CD14-positive monocyte (primary cell): ENCODE measurements around the gene RTP5. TPM values are rescaled to one million over a fixed set of nuclear protein-coding genes. Genes with fewer than 3 reads are reported as not detected.

Experiments used
- DNase-seq, 3 donors: peaks; one replicate each; pipeline ENCODE4 v3.0.0-alpha.2; 2011 to 2022
- H2AFZ ChIP-seq: 2 replicates; pipeline ENCODE4 v1.6.0; 2012; ENCODE audit warnings: mild to moderate bottlenecking, low read depth, low read length, inconsistent platforms; ENCODE audit not compliant: insufficient read depth, poor library complexity, severe bottlenecking
- H3K27ac ChIP-seq, 2 donors: 1 replicate in 1 of 2; 2 replicates in 1 of 2; pipeline ENCODE4 v1.5.1; 2012 to 2013; ENCODE audit warnings: low read length in 2 of 2, control low read depth in 1 of 2, inconsistent platforms in 1 of 2, low read depth in 1 of 2, mild to moderate bottlenecking in 1 of 2
- H3K27me3 ChIP-seq, 2 donors: one replicate each; pipeline versions ENCODE4 v1.6.0 to v1.6.1; 2011 to 2013; ENCODE audit warnings: low read length in 2 of 2; ENCODE audit not compliant: control insufficient read depth in 2 of 2, insufficient read depth in 2 of 2
- H3K36me3 ChIP-seq, 2 donors: replicated peaks in 1 of 2; 1 replicate in 1 of 2; 2 replicates in 1 of 2; pipeline versions ENCODE4 v1.5.1 to v1.6.1; 2012 to 2013; ENCODE audit warnings: low read length in 2 of 2, control low read depth in 1 of 2, inconsistent platforms in 1 of 2, mild to moderate bottlenecking in 1 of 2; ENCODE audit not compliant: insufficient read depth in 2 of 2, control insufficient read depth in 1 of 2
- H3K4me1 ChIP-seq, 2 donors: 1 replicate in 1 of 2; 2 replicates in 1 of 2; pipeline versions ENCODE4 v1.5.1 to v1.6.1; 2012 to 2013; ENCODE audit warnings: low read length in 2 of 2, control low read depth in 1 of 2, inconsistent platforms in 1 of 2, mild to moderate bottlenecking in 1 of 2, moderate library complexity in 1 of 2; ENCODE audit not compliant: insufficient read depth in 2 of 2, control insufficient read depth in 1 of 2
- H3K4me2 ChIP-seq: replicated peaks from 2 replicates; pipeline ENCODE3; 2012; ENCODE audit warnings: low read length, moderate library complexity, mild to moderate bottlenecking; ENCODE audit not compliant: poor library complexity, severe bottlenecking; ENCODE audit errors: extremely low read depth
- H3K4me3 ChIP-seq, 3 experiments: fragments of 200-600 bp in 1 of 3; sonication (generic) in 1 of 3; replicated peaks in 1 of 3; 1 replicate in 2 of 3; 2 replicates in 1 of 3; pipeline ENCODE4 v1.5.1; 2011 to 2013; ENCODE audit warnings: low read length in 3 of 3, mild to moderate bottlenecking in 3 of 3, control low read depth in 2 of 3, low read depth in 2 of 3, inconsistent platforms in 1 of 3, moderate library complexity in 1 of 3
- H3K79me2 ChIP-seq: 2 replicates; pipeline ENCODE4 v1.6.0; 2012; ENCODE audit warnings: mild to moderate bottlenecking, control low read depth, inconsistent platforms, low read length, moderate library complexity; ENCODE audit not compliant: insufficient read depth
- H3K9ac ChIP-seq: 2 replicates; pipeline ENCODE4 v1.6.0; 2017; ENCODE audit warnings: low read length, mild to moderate bottlenecking; ENCODE audit not compliant: insufficient read depth, poor library complexity, severe bottlenecking
- H3K9me3 ChIP-seq, 2 donors: replicated peaks in 1 of 2; 1 replicate in 1 of 2; 2 replicates in 1 of 2; pipeline versions ENCODE4 v1.5.1 to v1.6.1; 2012 to 2013; ENCODE audit warnings: low read length in 2 of 2, control low read depth in 1 of 2; ENCODE audit not compliant: control insufficient read depth in 1 of 2, insufficient read depth in 1 of 2
- H4K20me1 ChIP-seq: 2 replicates; pipeline ENCODE4 v1.6.0; 2012; ENCODE audit warnings: mild to moderate bottlenecking, low read length, control low read depth, moderate library complexity; ENCODE audit not compliant: insufficient read depth
- H3K27ac Mint-ChIP-seq, 7 donors: one replicate each; pipeline ENCODE4 v1.8.0; 2020; ENCODE audit warnings: mild to moderate bottlenecking in 7 of 7, mixed read lengths in 7 of 7, moderate library complexity in 6 of 7, inconsistent platforms in 2 of 7
- H3K27me3 Mint-ChIP-seq, 3 donors: one replicate each; pipeline ENCODE4 v1.8.0; 2021 to 2022; ENCODE audit warnings: low read depth in 3 of 3, mild to moderate bottlenecking in 3 of 3, mixed read lengths in 3 of 3, moderate library complexity in 3 of 3, inconsistent platforms in 1 of 3
- H3K36me3 Mint-ChIP-seq, 2 donors: one replicate each; pipeline ENCODE4 v1.8.0; 2020; ENCODE audit warnings: mixed read lengths in 2 of 2, inconsistent platforms in 1 of 2, mild to moderate bottlenecking in 1 of 2
- H3K4me1 Mint-ChIP-seq: one replicate; pipeline ENCODE4 v1.8.0; 2020; ENCODE audit warnings: mild to moderate bottlenecking, mixed read lengths
- H3K4me3 Mint-ChIP-seq, 2 donors: one replicate each; pipeline ENCODE4 v1.8.0; 2020; ENCODE audit warnings: mild to moderate bottlenecking in 2 of 2, mixed read lengths in 2 of 2, moderate library complexity in 1 of 2
- H3K9me3 Mint-ChIP-seq, 7 donors: one replicate each; pipeline ENCODE4 v1.8.0; 2020 to 2022; ENCODE audit warnings: mixed read lengths in 7 of 7, mild to moderate bottlenecking in 6 of 7, moderate library complexity in 6 of 7, inconsistent platforms in 2 of 7
- CTCF ChIP-seq: fragments of 200-600 bp; IDR thresholded peaks from one replicate; pipeline ENCODE4 v1.8.0; 2022; ENCODE audit warnings: antibody characterized with exemption, mild to moderate bottlenecking
- WGBS: methylation state at CpG from one replicate; pipeline ENCODE4 v1.1.5; 2013; ENCODE audit warnings: missing lambda C conversion rate; ENCODE audit not compliant: insufficient coverage; 5-methylcytosine and 5-hydroxymethylcytosine counted together
- intact Hi-C, 2 donors: fragments of 100-400 bp; cut with micrococcal nuclease; formaldehyde crosslinking; loops; one replicate each; pipeline versions ENCODE4 v1.15.0 to v1.15.1; 2023
- polyA plus RNA-seq, 3 donors: library from polyadenylated mRNA; depleted of rRNA in 1 of 3; unstranded in 2 of 3; stranded (reverse) in 1 of 3; fragments of 300-500 nt in 2 of 3; fragments of >200 nt in 1 of 3; fragmentation: Illumina TruSeq in 2 of 3; gene quantifications; 1 replicate in 2 of 3; 2 replicates in 1 of 3; pipeline ENCODE4 v1.2.3, GENCODE V29; 2012 to 2021

The RTP5 gene
- polyA plus RNA-seq, 3 donors: 0.03 TPM; not detected in 2

GRCh38 chr2:241886840-241887447 is 17.4 kb downstream of the RTP5 start:
- Histone ChIP-seq H3K79me2 (no peaks in the 10 kb centered on the region), H3K4me2 (no peak overlapping the region), H3K27me3 (no peaks in the 10 kb centered on the region), H3K4me3 (no peak overlapping the region), H3K4me1 (peaks cover 6% of the 10 kb centered on the region in 2 donors), H3K27ac (no peak overlapping the region), H2AFZ (no peak overlapping the region), H3K9ac (no peak overlapping the region), H3K36me3 (no peaks in the 10 kb centered on the region), H3K9me3 (peaks cover 0 to 9% of the 10 kb centered on the region in 2 donors), H4K20me1 (no peaks in the 10 kb centered on the region)
- intact Hi-C loops: loop anchor here in 1 of 2 donors (10.0 kb wide), 1 partner anchor 152 kb away; the partner anchor contains the start of gene D2HGDH
- peaks cover 2 to 9% (median 5%) of the 10 kb centered on the region in 7 donors for H3K9me3 Mint-ChIP-seq
- H3K4me1 Mint-ChIP-seq: peaks cover 10% of the 10 kb centered on the region
- no peak overlapping the region for H3K4me3 Mint-ChIP-seq
- peaks cover 0 to 8% (median 2%) of the 10 kb centered on the region in 3 donors for H3K27me3 Mint-ChIP-seq
- 96% methylated on average over 19 of the region's 19 CpGs for WGBS
- no peak for DNase-seq
- peaks cover 23 to 27% of the 10 kb centered on the region in 2 donors for H3K36me3 Mint-ChIP-seq
- H3K27ac Mint-ChIP-seq: peak overlapping the region in 1 of 7 donors; percentile 34
- TF ChIP-seq CTCF: no peak

GRCh38 chr2:241887806-241888522 is 18.4 kb downstream of the RTP5 start:
- H3K27me3 Mint-ChIP-seq: peaks cover 0 to 2% (median 2%) of the 10 kb centered on the region in 3 donors
- no peak for DNase-seq
- H3K9ac ChIP-seq: no peak overlapping the region
- no peaks in the 10 kb centered on the region for H4K20me1 ChIP-seq
- intact Hi-C loops: loop anchor here in 1 of 2 donors (10.0 kb wide), 1 partner anchor 153 kb away; the partner anchor contains the start of gene D2HGDH
- no peak overlapping the region for H3K4me3 ChIP-seq
- no peak overlapping the region for H2AFZ ChIP-seq
- peak overlapping the region in 6 of 7 donors; percentile 1 to 78 (median 24) for H3K27ac Mint-ChIP-seq
- 100% methylated on average over 11 of the region's 24 CpGs for WGBS
- H3K4me1 Mint-ChIP-seq: peaks cover 2% of the 10 kb centered on the region
- no peaks in the 10 kb centered on the region for H3K27me3 ChIP-seq
- peaks cover 23 to 27% of the 10 kb centered on the region in 2 donors for H3K36me3 Mint-ChIP-seq
- H3K36me3 ChIP-seq: no peaks in the 10 kb centered on the region
- no peak overlapping the region for H3K4me2 ChIP-seq
- no peaks in the 10 kb centered on the region for H3K79me2 ChIP-seq
- H3K4me3 Mint-ChIP-seq: no peak overlapping the region
- no peaks in the 10 kb centered on the region for H3K4me1 ChIP-seq
- TF ChIP-seq CTCF: no peak
- peaks cover 2 to 9% (median 5%) of the 10 kb centered on the region in 7 donors for H3K9me3 Mint-ChIP-seq
- no peak overlapping the region for H3K27ac ChIP-seq
- H3K9me3 ChIP-seq: peaks cover 0 to 9% of the 10 kb centered on the region in 2 donors
